OCI-LY3 (cell line): ENCODE measurements around the gene MFSD11.

Source experiments
- EZH2phosphoT487 ChIP-seq: fragments of 200-600 bp; shearing (Covaris generic); IDR thresholded peaks from 2 replicates; pipeline ENCODE4 v1.6.1; 2018; ENCODE audit warnings: antibody characterized with exemption, mixed run types, low read depth
- TF ChIP-seq, protein P1 (sequence below): fragments of 200-600, 300-600 bp; sonication (generic); IDR thresholded peaks from 2 replicates; pipeline ENCODE4 v1.5.1; 2014; ENCODE audit warnings: antibody characterized with exemption, low read length, low read depth

- TF ChIP-seq, protein P1, sequence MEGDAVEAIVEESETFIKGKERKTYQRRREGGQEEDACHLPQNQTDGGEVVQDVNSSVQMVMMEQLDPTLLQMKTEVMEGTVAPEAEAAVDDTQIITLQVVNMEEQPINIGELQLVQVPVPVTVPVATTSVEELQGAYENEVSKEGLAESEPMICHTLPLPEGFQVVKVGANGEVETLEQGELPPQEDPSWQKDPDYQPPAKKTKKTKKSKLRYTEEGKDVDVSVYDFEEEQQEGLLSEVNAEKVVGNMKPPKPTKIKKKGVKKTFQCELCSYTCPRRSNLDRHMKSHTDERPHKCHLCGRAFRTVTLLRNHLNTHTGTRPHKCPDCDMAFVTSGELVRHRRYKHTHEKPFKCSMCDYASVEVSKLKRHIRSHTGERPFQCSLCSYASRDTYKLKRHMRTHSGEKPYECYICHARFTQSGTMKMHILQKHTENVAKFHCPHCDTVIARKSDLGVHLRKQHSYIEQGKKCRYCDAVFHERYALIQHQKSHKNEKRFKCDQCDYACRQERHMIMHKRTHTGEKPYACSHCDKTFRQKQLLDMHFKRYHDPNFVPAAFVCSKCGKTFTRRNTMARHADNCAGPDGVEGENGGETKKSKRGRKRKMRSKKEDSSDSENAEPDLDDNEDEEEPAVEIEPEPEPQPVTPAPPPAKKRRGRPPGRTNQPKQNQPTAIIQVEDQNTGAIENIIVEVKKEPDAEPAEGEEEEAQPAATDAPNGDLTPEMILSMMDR: no peak
- TF ChIP-seq EZH2phosphoT487: no peak
These were observed 33.1 kb upstream of the MFSD11 start for GRCh38 chr17:76704805-76705204.
